Activated CD4-positive, alpha-beta T cell treated with anti-CD3 and anti-CD28 coated beads for 4 hours (primary cell): ENCODE measurements around the gene ST3GAL5.
"Not testable (repeated sequence)": the region's sequence is repeated elsewhere in the genome, so short reads cannot be mapped to it uniquely, and the experiment has no call there.

Source experiments
- DNase-seq, 2 donors: peaks; one replicate each; pipeline ENCODE4 v3.0.0-alpha.2; 2020

The ST3GAL5 gene

GRCh38 chr2:85893428-85894258 lies 4.9 kb upstream of the ST3GAL5 start:
- no peak for DNase-seq

- no peak for DNase-seq
Measured at GRCh38 chr2:85892216-85892944, 3.6 kb upstream of the ST3GAL5 start.

- no peak for DNase-seq
Measured at GRCh38 chr2:85890522-85891176, 1.9 kb upstream of the ST3GAL5 start.

- no peak for DNase-seq
Measured at GRCh38 chr2:85889627-85890281, 964 bp upstream of the ST3GAL5 start.

- DNase-seq = peak; percentile 38 to 44
Measured at GRCh38 chr2:85888020-85888683, 638 bp downstream of the ST3GAL5 start.

- DNase-seq = peak; percentile 49 to 56
Measured at GRCh38 chr2:85887566-85888019, 1.2 kb downstream of the ST3GAL5 start.

GRCh38 chr2:85886590-85886989 lies 2.2 kb downstream of the ST3GAL5 start:
- DNase-seq = peak; percentile 69 to 71

- no peak for DNase-seq
Measured at GRCh38 chr2:85886141-85886540, 2.6 kb downstream of the ST3GAL5 start.

- not testable (repeated sequence) for DNase-seq
Measured at GRCh38 chr2:85881781-85882180, 7.0 kb downstream of the ST3GAL5 start.

- not testable (repeated sequence) for DNase-seq
Measured at GRCh38 chr2:85880716-85881328, 8.0 kb downstream of the ST3GAL5 start.

GRCh38 chr2:85878719-85879370 lies 9.9 kb downstream of the ST3GAL5 start:
- no peak for DNase-seq

GRCh38 chr2:85875350-85876050 lies 13.3 kb downstream of the ST3GAL5 start:
- no peak for DNase-seq

GRCh38 chr2:85873679-85874078 lies 15.1 kb downstream of the ST3GAL5 start:
- DNase-seq = no peak

GRCh38 chr2:85872536-85873161 lies 16.1 kb downstream of the ST3GAL5 start:
- DNase-seq = no peak

GRCh38 chr2:85871494-85872164 lies 17.2 kb downstream of the ST3GAL5 start:
- no peak for DNase-seq

GRCh38 chr2:85868822-85869221 lies 20.0 kb downstream of the ST3GAL5 start:
- DNase-seq = no peak

- no peak for DNase-seq
Measured at GRCh38 chr2:85867556-85868292, 21.1 kb downstream of the ST3GAL5 start.

GRCh38 chr2:85867121-85867520 lies 21.7 kb downstream of the ST3GAL5 start:
- no peak for DNase-seq

GRCh38 chr2:85866165-85866659 lies 22.6 kb downstream of the ST3GAL5 start:
- no peak for DNase-seq
